Stimulated activated CD4-positive, alpha-beta T cell treated with anti-CD3 and anti-CD28 coated beads, TNF-alpha, amount 100 ng/mL, for 1 hour (primary cell): ENCODE results near the gene EDDM3A.
"Not testable (repeated sequence)": the region's sequence is repeated elsewhere in the genome, so short reads cannot be mapped to it uniquely, and the experiment has no call there.

Source experiments
- DNase-seq, 3 donors: peaks; one replicate each; pipeline ENCODE4 v3.0.0-alpha.2; 2020; ENCODE audit warnings: low read depth in 3 of 3, low spot score in 1 of 3

Gene EDDM3A

GRCh38 chr14:20745571-20746358, at the start of gene EDDM3A:
Gene EDDM3A, plus strand, starts transcription at chr14:20745887. Its CDS starts 1,694 bp downstream, at chr14:20747581.
- no peak for DNase-seq

- no peak for DNase-seq
These were observed 48.9 kb upstream of the EDDM3A start for GRCh38 chr14:20696764-20697163.

GRCh38 chr14:20697273-20698017, 48.2 kb upstream of the EDDM3A start:
- DNase-seq, result peak; percentile 29 to 44 (median 31)

GRCh38 chr14:20698018-20698329, 47.7 kb upstream of the EDDM3A start:
- no peak for DNase-seq

GRCh38 chr14:20698934-20699333, 46.8 kb upstream of the EDDM3A start:
- DNase-seq, result no peak

GRCh38 chr14:20699931-20700330, 45.8 kb upstream of the EDDM3A start:
- no peak for DNase-seq

- DNase-seq, result not testable (repeated sequence)
These were observed 44.7 kb upstream of the EDDM3A start for GRCh38 chr14:20700965-20701364.

- DNase-seq, result no peak
These were observed 38.9 kb upstream of the EDDM3A start for GRCh38 chr14:20706657-20707355.

- DNase-seq, result no peak
These were observed 38.1 kb upstream of the EDDM3A start for GRCh38 chr14:20707622-20708021.

- no peak for DNase-seq
These were observed 34.4 kb upstream of the EDDM3A start for GRCh38 chr14:20711261-20711660.

- no peak for DNase-seq
These were observed 34.0 kb upstream of the EDDM3A start for GRCh38 chr14:20711685-20712084.

- DNase-seq, result no peak
These were observed 32.8 kb upstream of the EDDM3A start for GRCh38 chr14:20712904-20713303.

GRCh38 chr14:20714593-20715250, 31.0 kb upstream of the EDDM3A start:
- no peak for DNase-seq

- no peak for DNase-seq
These were observed 25.9 kb upstream of the EDDM3A start for GRCh38 chr14:20719777-20720176.

- DNase-seq, result no peak
These were observed 24.9 kb upstream of the EDDM3A start for GRCh38 chr14:20720741-20721140.

GRCh38 chr14:20722016-20722415, 23.7 kb upstream of the EDDM3A start:
- no peak for DNase-seq

- DNase-seq, result no peak
These were observed 22.2 kb upstream of the EDDM3A start for GRCh38 chr14:20723488-20723887.

- DNase-seq, result not testable (repeated sequence)
These were observed 19.6 kb upstream of the EDDM3A start for GRCh38 chr14:20726121-20726520.

- no peak for DNase-seq
These were observed 19.2 kb upstream of the EDDM3A start for GRCh38 chr14:20726531-20726930.

GRCh38 chr14:20730891-20731290, 14.8 kb upstream of the EDDM3A start:
- DNase-seq, result no peak

- DNase-seq, result no peak
These were observed 13.2 kb upstream of the EDDM3A start for GRCh38 chr14:20732477-20732876.
